Loucy (cell line): ENCODE measurements around the gene PIK3CA.

Experiments
- H2AFZ ChIP-seq: fragments of 200-600 bp; sonication (generic); 2 replicates; pipeline ENCODE4 v1.6.0; 2016; ENCODE audit warnings: antibody characterized with exemption, mild to moderate bottlenecking, low read length, moderate library complexity
- H3F3A ChIP-seq: fragments of 200-600 bp; 2 replicates; pipeline ENCODE4 v1.6.0; 2016; ENCODE audit warnings: antibody characterized with exemption, low read depth, mild to moderate bottlenecking
- H3K27me3 ChIP-seq: fragments of 200-600 bp; sonication (generic); 2 replicates; pipeline ENCODE4 v1.6.1; 2014; ENCODE audit warnings: low read length, mild to moderate bottlenecking; ENCODE audit not compliant: insufficient read depth, poor library complexity, severe bottlenecking
- H3K36me3 ChIP-seq: fragments of 200-600 bp; sonication (generic); 2 replicates; pipeline ENCODE4 v1.6.1; 2016; ENCODE audit warnings: low read length; ENCODE audit not compliant: insufficient read depth
- H3K4me1 ChIP-seq: fragments of 200-600 bp; sonication (generic); 2 replicates; pipeline ENCODE4 v1.5.1; 2014; ENCODE audit warnings: low read length, mild to moderate bottlenecking; ENCODE audit not compliant: insufficient read depth, poor library complexity, severe bottlenecking
- H3K4me2 ChIP-seq: fragments of 200-600 bp; sonication (generic); 2 replicates; pipeline ENCODE4 v1.6.0; 2014; ENCODE audit warnings: antibody characterized with exemption, low read length, low read depth, mild to moderate bottlenecking; ENCODE audit not compliant: poor library complexity, severe bottlenecking
- H3K4me3 ChIP-seq: fragments of 200-600 bp; sonication (generic); 2 replicates; pipeline ENCODE4 v1.5.1; 2014; ENCODE audit warnings: low read length, mild to moderate bottlenecking, mixed read lengths; ENCODE audit not compliant: poor library complexity, severe bottlenecking
- H3K79me2 ChIP-seq: fragments of 200-600 bp; sonication (generic); 2 replicates; pipeline ENCODE4 v1.6.1; 2014; ENCODE audit warnings: low read length; ENCODE audit not compliant: insufficient read depth
- H3K9ac ChIP-seq: fragments of 200-600 bp; sonication (generic); 2 replicates; pipeline ENCODE4 v1.6.0; 2014; ENCODE audit warnings: mild to moderate bottlenecking, low read depth, low read length, moderate library complexity; ENCODE audit not compliant: poor library complexity, severe bottlenecking
- H3K9me2 ChIP-seq: fragments of 200-600 bp; sonication (generic); replicated peaks from 2 replicates; pipeline ENCODE4 v1.6.1; 2016; ENCODE audit warnings: low read depth, low read length, mixed read lengths
- H3K9me3 ChIP-seq: fragments of 200-600 bp; sonication (generic); 2 replicates; pipeline ENCODE4 v1.6.1; 2014; ENCODE audit warnings: mild to moderate bottlenecking, antibody characterized with exemption, low read length, low read depth; ENCODE audit not compliant: insufficient read depth
- H4K20me1 ChIP-seq: fragments of 200-600 bp; sonication (generic); 2 replicates; pipeline ENCODE4 v1.6.0; 2014; ENCODE audit warnings: antibody characterized with exemption, low read length, mild to moderate bottlenecking; ENCODE audit not compliant: insufficient read depth, poor library complexity, severe bottlenecking
- CTCF ChIP-seq: fragments of 200-600 bp; sonication (generic); conservative IDR thresholded peaks from 2 replicates; pipeline ENCODE4 v1.5.1; 2014; ENCODE audit warnings: mild to moderate bottlenecking, antibody characterized with exemption, low read length
- EZH2phosphoT487 ChIP-seq: fragments of 200-600 bp; IDR thresholded peaks from 2 replicates; pipeline ENCODE4 v1.6.1; 2018; ENCODE audit warnings: antibody characterized with exemption, mild to moderate bottlenecking, moderate library complexity, borderline replicate concordance

The PIK3CA gene

GRCh38 chr3:179174316-179174715 is 26.2 kb downstream of the PIK3CA start:
- Histone ChIP-seq H3K36me3 (no peaks in the 10 kb centered on the region), H3K4me1 (peaks cover 9% of the 10 kb centered on the region), H3K79me2 (peaks cover 59% of the 10 kb centered on the region), H3K9ac (no peak overlapping the region), H3F3A (no peaks in the 10 kb centered on the region), H3K4me3 (no peak overlapping the region), H2AFZ (no peak overlapping the region), H3K4me2 (no peak overlapping the region), H3K9me2 (no peaks in the 10 kb centered on the region), H3K27me3 (no peaks in the 10 kb centered on the region), H4K20me1 (peaks cover 13% of the 10 kb centered on the region), H3K9me3 (no peaks in the 10 kb centered on the region)
- no peak for TF ChIP-seq CTCF
- TF ChIP-seq EZH2phosphoT487 = no peak

GRCh38 chr3:179174898-179175297 is 26.7 kb downstream of the PIK3CA start:
- peaks cover 12% of the 10 kb centered on the region for H3K4me1 ChIP-seq
- H3F3A ChIP-seq = no peaks in the 10 kb centered on the region
- no peaks in the 10 kb centered on the region for H3K36me3 ChIP-seq
- no peak overlapping the region for H3K9ac ChIP-seq
- TF ChIP-seq CTCF (no peak), EZH2phosphoT487 (no peak)
- no peak overlapping the region for H3K4me3 ChIP-seq
- H3K27me3 ChIP-seq = no peaks in the 10 kb centered on the region
- peaks cover 19% of the 10 kb centered on the region for H4K20me1 ChIP-seq
- peaks cover 53% of the 10 kb centered on the region for H3K79me2 ChIP-seq
- H2AFZ ChIP-seq = no peak overlapping the region
- no peaks in the 10 kb centered on the region for H3K9me2 ChIP-seq
- H3K9me3 ChIP-seq = no peaks in the 10 kb centered on the region
- H3K4me2 ChIP-seq = no peak overlapping the region

GRCh38 chr3:179175358-179175757 is 27.2 kb downstream of the PIK3CA start:
- Histone ChIP-seq H3K9me2 (no peaks in the 10 kb centered on the region), H2AFZ (no peak overlapping the region), H4K20me1 (peaks cover 20% of the 10 kb centered on the region), H3K27me3 (no peaks in the 10 kb centered on the region), H3K9ac (no peak overlapping the region), H3K36me3 (no peaks in the 10 kb centered on the region), H3K9me3 (no peaks in the 10 kb centered on the region), H3K4me1 (peaks cover 17% of the 10 kb centered on the region), H3K79me2 (peaks cover 52% of the 10 kb centered on the region), H3K4me3 (no peak overlapping the region), H3K4me2 (no peak overlapping the region), H3F3A (no peaks in the 10 kb centered on the region)
- no peak for TF ChIP-seq EZH2phosphoT487
- no peak for TF ChIP-seq CTCF
